ENCODE data around the gene MGAT2.

Gene MGAT2

GRCh38 chr14:49594347-49595091 lies 26.1 kb upstream of the MGAT2 start:
- Histone ChIP-seq H3K4me2 (ENCODE audit: low read length) (peak overlapping the region; percentile 63), H3K9me2 (replicated peaks; ENCODE audit: control insufficient read depth, low read length) (no peaks in the 10 kb centered on the region), H4K20me1 (ENCODE audit: control insufficient read depth, insufficient read depth, low read depth, low read length) (no peaks in the 10 kb centered on the region), H3K4me3 (ENCODE audit: low read length) (peak overlapping the region; percentile 53), H3K79me2 (ENCODE audit: control insufficient read depth, low read length) (peaks cover 50% of the 10 kb centered on the region), H3K4me1 (ENCODE audit: control insufficient read depth, low read length) (peaks cover 42% of the 10 kb centered on the region), H3F3A (ENCODE audit: control insufficient read depth, insufficient read depth) (peaks cover 25% of the 10 kb centered on the region), H3K27me3 (ENCODE audit: control insufficient read depth, low read length) (no peaks in the 10 kb centered on the region), H3K36me3 (ENCODE audit: control insufficient read depth, low read length) (peaks cover 17% of the 10 kb centered on the region), H3K27ac (ENCODE audit: low read depth, low read length) (peak overlapping the region; percentile 88), H3K9me3 (ENCODE audit: control insufficient read depth, insufficient read depth, low read length) (no peaks in the 10 kb centered on the region)
- TF ChIP-seq CTCF (IDR thresholded peaks at IDR 0.05; ENCODE audit: low read depth, low read length, poor library complexity, severe bottlenecking) (no peak), EZH2phosphoT487 (IDR thresholded peaks at IDR 0.05; ENCODE audit: borderline replicate concordance, low read length) (no peak)

DNA sequence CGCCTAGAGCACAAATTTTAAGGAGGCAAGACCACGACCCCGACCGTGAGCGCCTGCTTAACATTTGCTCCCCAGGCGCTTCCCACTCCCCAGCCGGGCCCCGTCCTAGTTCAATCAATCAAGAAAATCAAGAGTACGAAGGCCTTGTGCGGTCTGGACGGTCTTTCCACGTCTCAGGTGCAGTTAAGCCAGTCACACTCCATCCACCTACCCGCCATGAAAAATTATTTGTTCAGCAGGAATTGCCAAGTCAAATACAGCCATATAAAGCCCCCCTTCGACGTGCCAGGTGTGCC lies 22.5 kb upstream of the MGAT2 start:
- Histone ChIP-seq H3K79me2 (ENCODE audit: control insufficient read depth, low read length) (peaks cover 79% of the 10 kb centered on the region), H3F3A (ENCODE audit: control insufficient read depth, insufficient read depth) (peaks cover 25% of the 10 kb centered on the region), H3K4me1 (ENCODE audit: control insufficient read depth, low read length) (peaks cover 44% of the 10 kb centered on the region), H3K36me3 (ENCODE audit: control insufficient read depth, low read length) (peaks cover 39% of the 10 kb centered on the region), H3K4me3 (ENCODE audit: low read length) (peak overlapping the region; percentile 90), H3K27ac (ENCODE audit: low read depth, low read length) (peak overlapping the region; percentile 88), H3K27me3 (ENCODE audit: control insufficient read depth, low read length) (no peaks in the 10 kb centered on the region), H3K9me3 (ENCODE audit: control insufficient read depth, insufficient read depth, low read length) (no peaks in the 10 kb centered on the region), H3K9me2 (replicated peaks; ENCODE audit: control insufficient read depth, low read length) (no peaks in the 10 kb centered on the region), H3K4me2 (ENCODE audit: low read length) (peak overlapping the region; percentile 63), H4K20me1 (ENCODE audit: control insufficient read depth, insufficient read depth, low read depth, low read length) (0 out of 2 replicates have a peak, but pooled peaks cover 4% of the 10 kb centered on the region)
- TF ChIP-seq EZH2phosphoT487 (IDR thresholded peaks at IDR 0.05; ENCODE audit: borderline replicate concordance, low read length) (no peak), CTCF (IDR thresholded peaks at IDR 0.05; ENCODE audit: low read depth, low read length, poor library complexity, severe bottlenecking) (no peak)

DNA sequence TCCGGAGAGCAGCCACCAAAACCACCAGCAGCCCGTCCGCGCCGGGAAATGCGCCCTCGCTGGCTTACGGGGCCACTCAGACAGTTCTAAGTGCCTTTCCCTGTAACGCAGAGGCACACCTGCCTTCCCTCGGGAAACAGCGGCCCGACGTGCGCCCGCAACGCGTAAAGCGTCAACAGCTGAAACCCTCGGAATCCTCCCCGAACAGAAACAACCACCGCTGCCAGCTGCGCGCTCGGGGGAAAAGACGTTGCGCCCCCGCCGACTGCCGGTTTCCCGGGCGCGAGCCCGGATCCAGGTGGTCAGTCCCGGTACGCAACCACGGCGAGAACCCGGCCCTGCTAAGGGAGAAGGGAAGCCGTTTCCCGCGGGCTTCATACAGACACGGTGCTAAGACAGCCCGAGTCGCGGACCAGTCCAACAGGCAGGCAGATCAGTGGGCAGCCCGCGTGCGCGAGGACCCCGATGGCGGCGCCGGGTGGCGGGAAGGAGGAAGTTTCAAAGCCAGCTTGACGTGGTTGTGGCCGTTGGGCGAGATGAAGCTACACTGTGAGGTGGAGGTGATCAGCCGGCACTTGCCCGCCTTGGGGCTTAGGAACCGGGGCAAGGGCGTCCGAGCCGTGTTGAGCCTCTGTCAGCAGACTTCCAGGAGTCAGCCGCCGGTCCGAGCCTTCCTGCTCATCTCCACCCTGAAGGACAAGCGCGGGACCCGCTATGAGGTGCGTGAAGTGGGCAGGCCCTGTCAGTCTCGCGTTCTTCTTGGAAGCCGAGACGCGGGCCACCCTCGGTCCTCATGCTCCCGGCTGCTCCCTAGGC lies 21.9 kb upstream of the MGAT2 start, which contains the start of gene LRR1:
LRR1 (plus strand) TSS at position 456 of the 816 bp plus-strand sequence; CDS start at position 537, 81 bp downstream.
- Histone ChIP-seq H3K4me1 (ENCODE audit: control insufficient read depth, low read length) (peaks cover 38% of the 10 kb centered on the region), H3F3A (ENCODE audit: control insufficient read depth, insufficient read depth) (peaks cover 24% of the 10 kb centered on the region)

More for the DNA sequence above, 21.9 kb upstream of the MGAT2 start, which contains the start of gene LRR1:
- H3K4me2 ChIP-seq (ENCODE audit: low read length) = peak within 1 kb of the TSS; percentile 64
- peak within 1 kb of the TSS; percentile 90 for H3K4me3 ChIP-seq (ENCODE audit: low read length)
- no peaks in the 10 kb centered on the region for H3K9me2 ChIP-seq (replicated peaks; ENCODE audit: control insufficient read depth, low read length)
- 0 out of 2 replicates have a peak, but pooled peaks cover 4% of the 10 kb centered on the region for H4K20me1 ChIP-seq (ENCODE audit: control insufficient read depth, insufficient read depth, low read depth, low read length)
- peaks cover 43% of the 10 kb centered on the region for H3K36me3 ChIP-seq (ENCODE audit: control insufficient read depth, low read length)
- H3K9me3 ChIP-seq (ENCODE audit: control insufficient read depth, insufficient read depth, low read length) = no peaks in the 10 kb centered on the region
- TF ChIP-seq CTCF (IDR thresholded peaks at IDR 0.05; ENCODE audit: low read depth, low read length, poor library complexity, severe bottlenecking) = peak; percentile 19
- TF ChIP-seq EZH2phosphoT487 (IDR thresholded peaks at IDR 0.05; ENCODE audit: borderline replicate concordance, low read length) = no peak
- H3K27ac ChIP-seq (ENCODE audit: low read depth, low read length) = peak within 1 kb of the TSS; percentile 88
- H3K79me2 ChIP-seq (ENCODE audit: control insufficient read depth, low read length) = peaks cover 79% of the 10 kb centered on the region
- no peaks in the 10 kb centered on the region for H3K27me3 ChIP-seq (ENCODE audit: control insufficient read depth, low read length)

Data from DOHH2 (cell line).